Panc1 (cell line): ENCODE data around the gene PPOX.

Experiments used
- POLR2AphosphoS5 ChIP-seq: IDR thresholded peaks from 2 replicates; pipeline ENCODE4 v1.6.1; 2012; ENCODE audit warnings: mild to moderate bottlenecking, low read depth, low read length, moderate library complexity
- TF ChIP-seq, protein P1 (sequence below): fragments of 450-650 bp; IDR thresholded peaks from 2 replicates; pipeline ENCODE4 v1.5.1; 2017; ENCODE audit warnings: mild to moderate bottlenecking

DNA sequence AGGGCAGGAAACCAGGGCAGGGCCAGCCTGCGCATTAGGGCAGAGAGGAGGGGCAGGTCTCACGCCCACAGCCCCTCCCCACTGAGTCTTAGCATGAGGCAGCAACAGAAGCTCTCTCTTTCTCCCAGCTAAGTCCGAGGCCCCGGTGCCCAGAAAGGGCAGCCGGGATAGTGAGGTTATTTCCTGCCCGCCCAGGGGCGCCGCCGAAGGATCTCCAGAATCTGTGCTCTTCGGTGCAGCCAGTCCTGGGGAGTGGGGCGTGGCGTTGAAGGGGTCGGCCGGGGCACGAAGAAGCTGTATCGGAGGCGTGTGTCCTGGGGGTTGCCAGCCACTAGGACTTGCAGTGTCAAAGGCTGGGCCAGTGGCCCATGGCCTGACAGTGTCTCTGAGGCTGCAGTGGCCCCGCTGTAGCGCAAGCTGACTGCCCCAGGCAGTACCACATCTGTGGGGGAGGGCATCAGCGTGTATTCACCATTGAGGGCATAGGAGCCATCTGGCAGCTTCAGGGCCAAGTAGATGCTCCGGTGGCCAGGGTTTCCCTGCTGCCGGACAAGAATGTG lies 24.8 kb downstream of the PPOX start:
- no peak for TF ChIP-seq POLR2AphosphoS5
- TF ChIP-seq, protein P1, sequence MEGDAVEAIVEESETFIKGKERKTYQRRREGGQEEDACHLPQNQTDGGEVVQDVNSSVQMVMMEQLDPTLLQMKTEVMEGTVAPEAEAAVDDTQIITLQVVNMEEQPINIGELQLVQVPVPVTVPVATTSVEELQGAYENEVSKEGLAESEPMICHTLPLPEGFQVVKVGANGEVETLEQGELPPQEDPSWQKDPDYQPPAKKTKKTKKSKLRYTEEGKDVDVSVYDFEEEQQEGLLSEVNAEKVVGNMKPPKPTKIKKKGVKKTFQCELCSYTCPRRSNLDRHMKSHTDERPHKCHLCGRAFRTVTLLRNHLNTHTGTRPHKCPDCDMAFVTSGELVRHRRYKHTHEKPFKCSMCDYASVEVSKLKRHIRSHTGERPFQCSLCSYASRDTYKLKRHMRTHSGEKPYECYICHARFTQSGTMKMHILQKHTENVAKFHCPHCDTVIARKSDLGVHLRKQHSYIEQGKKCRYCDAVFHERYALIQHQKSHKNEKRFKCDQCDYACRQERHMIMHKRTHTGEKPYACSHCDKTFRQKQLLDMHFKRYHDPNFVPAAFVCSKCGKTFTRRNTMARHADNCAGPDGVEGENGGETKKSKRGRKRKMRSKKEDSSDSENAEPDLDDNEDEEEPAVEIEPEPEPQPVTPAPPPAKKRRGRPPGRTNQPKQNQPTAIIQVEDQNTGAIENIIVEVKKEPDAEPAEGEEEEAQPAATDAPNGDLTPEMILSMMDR: no peak
